Upper lobe of left lung (tissue), 6 donors: ENCODE measurements around the gene ANKRD24. TPM values are rescaled to one million over a fixed set of nuclear protein-coding genes. Genes with fewer than 3 reads are reported as not detected.

Experiments used
- ATAC-seq, 2 donors: fragments of 200-7000 bp; cut with Tn5 transposase; one replicate each; pipeline ENCODE4 v1.9.1; 2022; ENCODE audit warnings: mild to moderate bottlenecking in 2 of 2, moderate library complexity in 2 of 2; ENCODE audit not compliant: low FRiP score in 2 of 2
- DNase-seq, 2 donors: peaks; one replicate each; pipeline ENCODE4 v3.0.0-alpha.2; 2019 to 2020
- H3K27ac ChIP-seq, 4 donors: fragments of 200-600 bp; sonication (generic); one replicate each; pipeline ENCODE4 v1.5.1; 2016 to 2019
- H3K27me3 ChIP-seq, 4 donors: fragments of 200-600 bp; sonication (generic); one replicate each; pipeline ENCODE4 v1.5.1; 2017 to 2019
- H3K36me3 ChIP-seq, 4 donors: fragments of 200-600 bp; sonication (generic); one replicate each; pipeline ENCODE4 v1.5.1; 2016 to 2019
- H3K4me1 ChIP-seq, 4 donors: fragments of 200-600 bp; sonication (generic); one replicate each; pipeline ENCODE4 v1.5.1; 2018 to 2019
- H3K4me3 ChIP-seq, 4 donors: fragments of 200-600 bp; sonication (generic); one replicate each; pipeline ENCODE4 v1.5.1; 2017 to 2019; ENCODE audit warnings: mild to moderate bottlenecking in 2 of 4, moderate library complexity in 1 of 4
- H3K9me3 ChIP-seq, 4 donors: fragments of 200-600 bp; sonication (generic); one replicate each; pipeline ENCODE4 v1.5.1; 2018 to 2019
- EP300 ChIP-seq, 4 donors: sonication (generic); formaldehyde crosslinking; IDR thresholded peaks; one replicate each; pipeline ENCODE4 v1.5.1; 2017; ENCODE audit warnings: antibody characterized with exemption in 4 of 4, control low read depth in 2 of 4
- POLR2A ChIP-seq, 4 donors: fragments of 450-650 bp; IDR thresholded peaks; one replicate each; pipeline ENCODE4 v1.5.1; 2016 to 2017; ENCODE audit warnings: antibody characterized with exemption in 4 of 4, mild to moderate bottlenecking in 2 of 4
- POLR2AphosphoS5 ChIP-seq, 2 donors: sonication (generic); formaldehyde crosslinking; IDR thresholded peaks; one replicate each; pipeline ENCODE4 v1.5.1; 2017; ENCODE audit warnings: antibody characterized with exemption in 2 of 2
- WGBS, 2 donors: methylation state at CpG; one replicate each; pipeline ENCODE4 v1.1.5; 2017 to 2018; 5-methylcytosine and 5-hydroxymethylcytosine counted together
- total RNA-seq, 6 donors: library from RNA; depleted of rRNA in 4 of 6; stranded (reverse); fragments of >200 nt in 4 of 6; gene quantifications; one replicate each; pipeline versions ENCODE4 v1.1.0 to v1.2.1, GENCODE V29; 2016 to 2021
- TF ChIP-seq, protein P1 (sequence below), 6 experiments: fragments of 450-650 bp in 4 of 6; fragments of 200-600 bp in 2 of 6; sonication (generic) in 2 of 6; IDR thresholded peaks; one replicate each; pipeline ENCODE4 v1.5.1; 2016 to 2019; ENCODE audit warnings: antibody characterized with exemption in 6 of 6
- donor health status: DM: no; HTN: no; CAD: no; lungs with moderate emphysema.
- donor health status: DM: no; HTN: yes; CAD: no; lungs with severe emphysema.

Gene ANKRD24
- total RNA-seq, 6 donors from 2014 or later: 0.46 to 10.5 (median 1.3) TPM

- no peak overlapping the region for H3K4me3 ChIP-seq
- H3K4me1 ChIP-seq: peaks cover 3 to 15% (median 9%) of the 10 kb centered on the region in 4 donors
- H3K27me3 ChIP-seq: peaks cover 0 to 22% (median 11%) of the 10 kb centered on the region in 4 donors
- TF ChIP-seq EP300 (IDR thresholded peaks at IDR 0.05) (no peak), POLR2A (IDR thresholded peaks at IDR 0.05) (no peak), POLR2AphosphoS5 (IDR thresholded peaks at IDR 0.05) (no peak)
- TF ChIP-seq, protein P1, sequence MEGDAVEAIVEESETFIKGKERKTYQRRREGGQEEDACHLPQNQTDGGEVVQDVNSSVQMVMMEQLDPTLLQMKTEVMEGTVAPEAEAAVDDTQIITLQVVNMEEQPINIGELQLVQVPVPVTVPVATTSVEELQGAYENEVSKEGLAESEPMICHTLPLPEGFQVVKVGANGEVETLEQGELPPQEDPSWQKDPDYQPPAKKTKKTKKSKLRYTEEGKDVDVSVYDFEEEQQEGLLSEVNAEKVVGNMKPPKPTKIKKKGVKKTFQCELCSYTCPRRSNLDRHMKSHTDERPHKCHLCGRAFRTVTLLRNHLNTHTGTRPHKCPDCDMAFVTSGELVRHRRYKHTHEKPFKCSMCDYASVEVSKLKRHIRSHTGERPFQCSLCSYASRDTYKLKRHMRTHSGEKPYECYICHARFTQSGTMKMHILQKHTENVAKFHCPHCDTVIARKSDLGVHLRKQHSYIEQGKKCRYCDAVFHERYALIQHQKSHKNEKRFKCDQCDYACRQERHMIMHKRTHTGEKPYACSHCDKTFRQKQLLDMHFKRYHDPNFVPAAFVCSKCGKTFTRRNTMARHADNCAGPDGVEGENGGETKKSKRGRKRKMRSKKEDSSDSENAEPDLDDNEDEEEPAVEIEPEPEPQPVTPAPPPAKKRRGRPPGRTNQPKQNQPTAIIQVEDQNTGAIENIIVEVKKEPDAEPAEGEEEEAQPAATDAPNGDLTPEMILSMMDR (IDR thresholded peaks at IDR 0.05): no peak
- ATAC-seq: no peak
- no peaks in the 10 kb centered on the region for H3K36me3 ChIP-seq
- 67 to 69% methylated on average over 2 of the region's 2 CpGs for WGBS, 2 donors
- no peaks in the 10 kb centered on the region for H3K9me3 ChIP-seq
- no peak for DNase-seq
- H3K27ac ChIP-seq: no peak overlapping the region
Measured at GRCh38 chr19:4200940-4201542, 18.6 kb downstream of the ANKRD24 start.

DNA sequence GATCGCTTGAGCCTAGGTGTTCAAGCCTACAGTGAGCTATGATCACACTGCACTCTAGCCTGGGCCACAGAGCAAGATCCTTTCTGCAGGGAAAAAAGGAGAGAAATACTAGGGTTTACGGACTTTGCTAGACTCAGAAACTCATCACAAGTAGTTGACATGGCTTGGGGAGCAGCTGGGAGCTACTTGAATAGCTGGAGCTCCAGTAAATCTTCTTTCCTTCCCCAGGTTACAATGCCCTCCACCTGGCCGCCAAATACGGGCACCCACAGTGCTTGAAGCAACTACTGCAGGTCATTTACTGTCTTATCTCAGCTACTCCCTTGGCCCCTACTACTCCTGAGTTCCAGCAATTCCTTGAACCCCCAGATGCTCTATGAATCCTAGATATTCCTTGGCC is 19.3 kb downstream of the ANKRD24 start:
- DNase-seq (no peak), ATAC-seq (no peak)
- H3K9me3 ChIP-seq: no peaks in the 10 kb centered on the region
- H3K4me1 ChIP-seq: peaks cover 3 to 15% (median 9%) of the 10 kb centered on the region in 4 donors
- H3K4me3 ChIP-seq: no peak overlapping the region
- peaks cover 0 to 18% (median 9%) of the 10 kb centered on the region in 4 donors for H3K27me3 ChIP-seq
- no peaks in the 10 kb centered on the region for H3K36me3 ChIP-seq
- no peak overlapping the region for H3K27ac ChIP-seq
- WGBS, 2 donors: 84 to 88% methylated on average over 4 of the region's 4 CpGs
- TF ChIP-seq, protein P1 (IDR thresholded peaks at IDR 0.05): no peak
- TF ChIP-seq EP300 (IDR thresholded peaks at IDR 0.05) (no peak), POLR2AphosphoS5 (IDR thresholded peaks at IDR 0.05) (no peak), POLR2A (IDR thresholded peaks at IDR 0.05) (no peak)

DNA sequence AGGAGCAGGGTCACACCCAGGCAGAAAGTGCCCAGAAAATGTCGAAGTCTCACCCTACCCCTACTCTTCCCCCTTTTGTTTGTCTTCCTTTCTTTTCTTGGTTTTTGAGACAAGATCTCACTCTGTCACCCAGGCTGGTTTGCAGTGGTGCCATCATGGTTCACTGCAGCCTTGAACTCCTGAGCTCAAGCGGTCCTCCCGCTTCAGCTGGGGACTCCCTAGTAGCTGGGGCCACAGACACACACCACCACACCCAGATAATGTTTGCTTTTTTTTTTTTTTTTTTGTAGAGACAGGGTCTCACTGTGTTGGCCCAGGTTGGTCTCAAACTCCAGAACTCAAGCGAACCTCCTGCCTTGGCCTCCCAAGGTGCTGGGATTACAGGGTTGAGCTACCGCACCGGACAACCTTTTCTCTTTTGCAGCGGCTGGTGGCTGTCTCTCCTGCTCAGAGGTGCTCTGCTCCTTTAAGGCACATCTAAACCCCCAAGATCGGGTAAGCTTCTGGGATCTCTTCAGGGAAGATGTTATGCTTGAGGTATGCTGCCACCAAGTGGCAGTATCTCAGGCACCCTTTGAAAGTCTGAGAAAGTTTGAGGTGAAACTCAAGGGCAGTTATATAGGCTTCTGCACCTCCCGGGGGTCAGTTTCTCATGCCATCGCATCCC is 24.5 kb downstream of the ANKRD24 start:
- ATAC-seq: no peak
- H3K36me3 ChIP-seq: no peaks in the 10 kb centered on the region
- no peak overlapping the region for H3K27ac ChIP-seq
- H3K9me3 ChIP-seq: no peaks in the 10 kb centered on the region
- H3K4me1 ChIP-seq: peaks cover 2 to 6% (median 4%) of the 10 kb centered on the region in 4 donors
- TF ChIP-seq POLR2A (IDR thresholded peaks at IDR 0.05): no peak
- TF ChIP-seq, protein P1 (IDR thresholded peaks at IDR 0.05): no peak
- TF ChIP-seq EP300 (IDR thresholded peaks at IDR 0.05): no peak
- no peak for TF ChIP-seq POLR2AphosphoS5 (IDR thresholded peaks at IDR 0.05)
- 89 to 93% methylated on average over 9 of the region's 10 CpGs for WGBS, 2 donors
- no peak for DNase-seq
- no peak overlapping the region for H3K4me3 ChIP-seq
- no peaks in the 10 kb centered on the region for H3K27me3 ChIP-seq

- no peak for ATAC-seq
- DNase-seq: no peak
- no peaks in the 10 kb centered on the region for H3K36me3 ChIP-seq
- no peak overlapping the region for H3K27ac ChIP-seq
- 73 to 80% methylated on average over 13 of the region's 13 CpGs for WGBS, 2 donors
- no peaks in the 10 kb centered on the region for H3K27me3 ChIP-seq
- TF ChIP-seq, protein P1 (IDR thresholded peaks at IDR 0.05): no peak
- TF ChIP-seq POLR2AphosphoS5 (IDR thresholded peaks at IDR 0.05): no peak
- no peak for TF ChIP-seq EP300 (IDR thresholded peaks at IDR 0.05)
- no peak for TF ChIP-seq POLR2A (IDR thresholded peaks at IDR 0.05)
- H3K4me1 ChIP-seq: peaks cover 2 to 6% (median 4%) of the 10 kb centered on the region in 4 donors
- no peak overlapping the region for H3K4me3 ChIP-seq
- no peaks in the 10 kb centered on the region for H3K9me3 ChIP-seq
Measured at GRCh38 chr19:4208385-4209094, 26.1 kb downstream of the ANKRD24 start.
